SU-DHL-6 (cell line): ENCODE results near the gene WDR44.

Experiments used
- CTCF ChIP-seq: fragments of 200-600 bp; sonication (generic); IDR thresholded peaks from one replicate; pipeline ENCODE4 v1.5.1; 2017; ENCODE audit warnings: antibody characterized with exemption, mild to moderate bottlenecking, low read length, moderate library complexity; ENCODE audit not compliant: insufficient read depth, poor library complexity, severe bottlenecking
- EZH2phosphoT487 ChIP-seq: fragments of 200-600 bp; sonication (generic), shearing (Covaris generic); conservative IDR thresholded peaks from 2 replicates; pipeline ENCODE4 v1.6.1; 2018; ENCODE audit warnings: mild to moderate bottlenecking, antibody characterized with exemption, low read length, moderate library complexity, mixed read lengths

DNA sequence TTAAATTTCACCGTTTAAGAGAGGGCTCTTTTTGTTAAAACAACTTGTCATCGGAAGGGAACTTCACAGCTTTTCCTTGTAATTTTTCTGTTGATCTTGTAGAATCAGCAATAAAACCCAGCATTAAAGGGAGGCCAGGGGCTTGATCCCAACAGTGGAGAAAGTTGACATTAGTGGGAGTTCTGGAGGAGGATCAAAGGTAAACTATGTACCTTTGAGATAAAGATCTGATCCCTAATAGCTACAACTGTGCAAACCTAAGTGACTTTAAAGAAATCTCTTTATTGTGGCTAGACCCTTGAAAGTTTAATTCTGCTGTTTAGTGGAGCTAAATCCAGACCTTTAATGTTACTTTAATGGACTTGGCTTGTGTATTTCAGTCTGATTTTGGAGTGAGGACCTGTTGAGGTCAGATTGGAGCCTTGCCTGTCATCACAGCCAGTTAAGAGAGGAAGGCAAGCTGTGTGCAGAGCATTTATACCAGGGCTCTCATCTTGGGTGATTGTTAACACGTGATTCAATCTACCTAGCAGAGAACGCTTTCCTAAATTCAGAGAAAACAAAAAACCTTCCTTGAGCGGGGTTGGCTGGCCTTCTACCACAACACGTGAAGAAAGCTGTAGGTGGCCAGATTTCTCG is 151.4 kb downstream of the WDR44 start:
- no peak for TF ChIP-seq CTCF
- no peak for TF ChIP-seq EZH2phosphoT487
